ENCODE measurements around the gene TEX14. TPM values are rescaled to one million over a fixed set of nuclear protein-coding genes. Genes with fewer than 3 reads are reported as not detected.

The TEX14 gene
- total and polyA plus RNA-seq, 7 donors, result 0.05 to 3.5 (median 0.11) TPM; not detected in 1

- H3K36me3 ChIP-seq (ENCODE audit: insufficient read depth in 1 of 2, low read depth in 1 of 2), result no peaks in the 10 kb centered on the region
- peaks cover 6% of the 10 kb centered on the region for H3K4me1 ChIP-seq
- ATAC-seq (peak; percentile 75 to 95 (median 84)), DNase-seq (peak; percentile 63 to 74)
- peak overlapping the region; percentile 16 for H3K27ac ChIP-seq
- 2 to 3% (median 2%) methylated on average over 56 to 82 of the region's 82 CpGs for WGBS, 3 donors
- H3K9me3 ChIP-seq, result no peaks in the 10 kb centered on the region
- TF ChIP-seq CTCF (IDR thresholded peaks at IDR 0.05), result no peak
- H3K27me3 ChIP-seq (ENCODE audit: insufficient read depth in 3 of 3, low read length in 2 of 3), result no peaks in the 10 kb centered on the region
- intact Hi-C loops (cut with DNase I), result no loop called here
- H3K4me3 ChIP-seq, result peak overlapping the region; percentile 73
Measured at GRCh38 chr17:58531661-58532554, 159.9 kb downstream of the TEX14 start.

- Histone ChIP-seq H3K36me3 (ENCODE audit: insufficient read depth in 1 of 2, low read depth in 1 of 2) (no peaks in the 10 kb centered on the region), H3K4me3 (peak overlapping the region; percentile 73), H3K27me3 (ENCODE audit: insufficient read depth in 3 of 3, low read length in 2 of 3) (no peaks in the 10 kb centered on the region), H3K4me1 (peaks cover 6% of the 10 kb centered on the region), H3K9me3 (no peaks in the 10 kb centered on the region), H3K27ac (peak overlapping the region; percentile 16)
- TF ChIP-seq CTCF (IDR thresholded peaks at IDR 0.05), result no peak
- intact Hi-C loops (cut with DNase I), result no loop called here
- DNase-seq (no peak), ATAC-seq (no peak)
- WGBS, 3 donors, result 50 to 67% (median 53%) methylated on average over 2 to 3 of the region's 3 CpGs
Measured at GRCh38 chr17:58531122-58531521, 160.7 kb downstream of the TEX14 start.

GRCh38 chr17:58530655-58531054 is 161.2 kb downstream of the TEX14 start:
- Histone ChIP-seq H3K9me3 (no peaks in the 10 kb centered on the region), H3K36me3 (ENCODE audit: insufficient read depth in 1 of 2, low read depth in 1 of 2) (no peaks in the 10 kb centered on the region), H3K4me3 (peak overlapping the region; percentile 73), H3K27me3 (ENCODE audit: insufficient read depth in 3 of 3, low read length in 2 of 3) (no peaks in the 10 kb centered on the region), H3K4me1 (peaks cover 6% of the 10 kb centered on the region), H3K27ac (no peak overlapping the region)
- DNase-seq, result no peak
- no peak for ATAC-seq
- intact Hi-C loops (cut with DNase I), result no loop called here
- 63 to 75% (median 67%) methylated on average over 2 of the region's 2 CpGs for WGBS, 3 donors
- no peak for TF ChIP-seq CTCF (IDR thresholded peaks at IDR 0.05)

- H3K27ac ChIP-seq, result no peak overlapping the region
- no peak for ATAC-seq
- intact Hi-C loops (cut with DNase I), result loop anchor here in 1 of 2 donors (10.0 kb wide), 2 partner anchors 106 to 166 kb away; partner anchors contain the start of genes RAD51C and TEX14
- peaks cover 6% of the 10 kb centered on the region for H3K4me1 ChIP-seq
- no peaks in the 10 kb centered on the region for H3K9me3 ChIP-seq
- peak overlapping the region; percentile 1 for H3K4me3 ChIP-seq
- DNase-seq, result no peak
- no peak for TF ChIP-seq CTCF (IDR thresholded peaks at IDR 0.05)
- H3K36me3 ChIP-seq (ENCODE audit: insufficient read depth in 1 of 2, low read depth in 1 of 2), result no peaks in the 10 kb centered on the region
- WGBS, 3 donors, result 21 to 56% (median 27%) methylated on average over 1 of the region's 1 CpG
- no peaks in the 10 kb centered on the region for H3K27me3 ChIP-seq (ENCODE audit: insufficient read depth in 3 of 3, low read length in 2 of 3)
Measured at GRCh38 chr17:58529275-58529674, 162.6 kb downstream of the TEX14 start.
